IMR-90 (cell line): Measurements from ENCODE around the gene PLXDC2.

Experiments
- BHLHE40 ChIP-seq: fragments of 150-350 bp; IDR thresholded peaks from 2 replicates; pipeline ENCODE4 v1.6.1; 2016; ENCODE audit warnings: mild to moderate bottlenecking, low read depth, low read length
- CHD1 ChIP-seq: IDR thresholded peaks from 2 replicates; pipeline ENCODE4 v1.6.1; 2012; ENCODE audit warnings: low read depth, low read length, improper control_type of control experiment
- MAZ ChIP-seq: IDR thresholded peaks from 2 replicates; pipeline ENCODE4 v1.6.1; 2012; ENCODE audit warnings: low read depth, mild to moderate bottlenecking, low read length, improper control_type of control experiment, moderate library complexity, borderline replicate concordance
- MXI1 ChIP-seq: IDR thresholded peaks from 2 replicates; pipeline ENCODE4 v1.6.1; 2012; ENCODE audit warnings: low read depth, mild to moderate bottlenecking, low read length, moderate library complexity, borderline replicate concordance
- POLR2A ChIP-seq: IDR thresholded peaks from 2 replicates; pipeline ENCODE4 v1.6.1; 2012; ENCODE audit warnings: mild to moderate bottlenecking, low read depth, low read length
- RAD21 ChIP-seq: IDR thresholded peaks from 2 replicates; pipeline ENCODE4 v1.6.1; 2012; ENCODE audit warnings: low read length, improper control_type of control experiment
- RFX5 ChIP-seq: IDR thresholded peaks from 2 replicates; pipeline ENCODE4 v1.8.0; 2012; ENCODE audit warnings: low read depth, mild to moderate bottlenecking, low read length, moderate library complexity
- SMC3 ChIP-seq: fragments of 150-350 bp; IDR thresholded peaks from 2 replicates; pipeline ENCODE4 v1.6.1; 2016; ENCODE audit warnings: low read depth, mild to moderate bottlenecking, antibody characterized with exemption, low read length, moderate library complexity
- TF ChIP-seq, protein P1 (sequence below): fragments of 150-350 bp; IDR thresholded peaks from 2 replicates; pipeline ENCODE4 v1.6.1; 2017; ENCODE audit warnings: mild to moderate bottlenecking, antibody characterized with exemption, low read length, low read depth
- TF ChIP-seq, protein P2 (sequence below): conservative IDR thresholded peaks from 2 replicates; pipeline ENCODE4 v1.5.1; 2012; ENCODE audit warnings: mild to moderate bottlenecking, low read depth, low read length, improper control_type of control experiment

- TF ChIP-seq, protein P1, sequence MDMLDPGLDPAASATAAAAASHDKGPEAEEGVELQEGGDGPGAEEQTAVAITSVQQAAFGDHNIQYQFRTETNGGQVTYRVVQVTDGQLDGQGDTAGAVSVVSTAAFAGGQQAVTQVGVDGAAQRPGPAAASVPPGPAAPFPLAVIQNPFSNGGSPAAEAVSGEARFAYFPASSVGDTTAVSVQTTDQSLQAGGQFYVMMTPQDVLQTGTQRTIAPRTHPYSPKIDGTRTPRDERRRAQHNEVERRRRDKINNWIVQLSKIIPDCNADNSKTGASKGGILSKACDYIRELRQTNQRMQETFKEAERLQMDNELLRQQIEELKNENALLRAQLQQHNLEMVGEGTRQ = no peak
- TF ChIP-seq, protein P2, sequence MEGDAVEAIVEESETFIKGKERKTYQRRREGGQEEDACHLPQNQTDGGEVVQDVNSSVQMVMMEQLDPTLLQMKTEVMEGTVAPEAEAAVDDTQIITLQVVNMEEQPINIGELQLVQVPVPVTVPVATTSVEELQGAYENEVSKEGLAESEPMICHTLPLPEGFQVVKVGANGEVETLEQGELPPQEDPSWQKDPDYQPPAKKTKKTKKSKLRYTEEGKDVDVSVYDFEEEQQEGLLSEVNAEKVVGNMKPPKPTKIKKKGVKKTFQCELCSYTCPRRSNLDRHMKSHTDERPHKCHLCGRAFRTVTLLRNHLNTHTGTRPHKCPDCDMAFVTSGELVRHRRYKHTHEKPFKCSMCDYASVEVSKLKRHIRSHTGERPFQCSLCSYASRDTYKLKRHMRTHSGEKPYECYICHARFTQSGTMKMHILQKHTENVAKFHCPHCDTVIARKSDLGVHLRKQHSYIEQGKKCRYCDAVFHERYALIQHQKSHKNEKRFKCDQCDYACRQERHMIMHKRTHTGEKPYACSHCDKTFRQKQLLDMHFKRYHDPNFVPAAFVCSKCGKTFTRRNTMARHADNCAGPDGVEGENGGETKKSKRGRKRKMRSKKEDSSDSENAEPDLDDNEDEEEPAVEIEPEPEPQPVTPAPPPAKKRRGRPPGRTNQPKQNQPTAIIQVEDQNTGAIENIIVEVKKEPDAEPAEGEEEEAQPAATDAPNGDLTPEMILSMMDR = no peak
- TF ChIP-seq MAZ = no peak
- no peak for TF ChIP-seq POLR2A
- TF ChIP-seq SMC3 = no peak
- no peak for TF ChIP-seq RAD21
- no peak for TF ChIP-seq BHLHE40
- TF ChIP-seq MXI1 = no peak
- TF ChIP-seq CHD1 = no peak
- no peak for TF ChIP-seq RFX5
These were observed 76.4 kb downstream of the PLXDC2 start for GRCh38 chr10:19892677-19893076.
